ENCODE measurements around the gene RRAGD.

The RRAGD gene

DNA sequence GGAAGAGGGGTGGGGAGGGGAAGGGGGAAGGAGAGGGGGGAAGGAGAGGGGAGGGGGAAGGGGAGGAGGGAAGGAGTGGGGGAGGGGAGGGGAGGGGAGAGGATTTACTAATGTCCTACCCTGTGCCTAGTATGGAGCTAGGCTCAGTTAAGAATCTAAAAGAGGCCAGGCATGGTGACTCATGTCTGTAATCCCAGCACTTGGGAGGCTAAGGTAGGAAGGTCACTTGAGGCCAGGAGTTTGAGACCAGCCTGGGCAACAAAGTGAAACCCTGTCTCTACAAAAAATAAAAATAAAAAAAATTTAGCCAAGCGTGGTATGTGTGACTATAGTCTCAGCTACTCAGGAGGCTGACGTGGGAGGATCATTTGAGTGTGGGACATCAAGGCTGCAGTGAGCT is 72.5 kb downstream of the RRAGD start:
- no peak for DNase-seq

DNA sequence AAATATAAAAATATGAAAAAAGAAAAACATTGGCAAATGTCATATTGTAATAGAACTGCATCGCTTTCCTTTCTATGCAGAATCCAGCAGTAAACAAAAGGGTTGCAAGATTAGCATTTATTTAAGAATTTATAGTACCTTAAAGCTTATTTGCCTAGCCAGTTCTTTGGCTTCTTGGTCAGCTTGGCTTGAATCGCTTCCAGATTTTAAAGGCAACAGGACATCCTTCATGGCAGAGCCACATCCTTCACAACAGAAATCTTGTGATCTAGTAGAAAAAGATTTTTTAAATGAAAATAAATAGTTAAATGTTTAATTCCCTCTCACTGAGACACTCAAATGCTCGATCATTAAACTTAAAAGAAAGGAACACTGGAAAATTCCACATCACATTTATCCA is 76.9 kb downstream of the RRAGD start:
- DNase-seq = no peak

DNA sequence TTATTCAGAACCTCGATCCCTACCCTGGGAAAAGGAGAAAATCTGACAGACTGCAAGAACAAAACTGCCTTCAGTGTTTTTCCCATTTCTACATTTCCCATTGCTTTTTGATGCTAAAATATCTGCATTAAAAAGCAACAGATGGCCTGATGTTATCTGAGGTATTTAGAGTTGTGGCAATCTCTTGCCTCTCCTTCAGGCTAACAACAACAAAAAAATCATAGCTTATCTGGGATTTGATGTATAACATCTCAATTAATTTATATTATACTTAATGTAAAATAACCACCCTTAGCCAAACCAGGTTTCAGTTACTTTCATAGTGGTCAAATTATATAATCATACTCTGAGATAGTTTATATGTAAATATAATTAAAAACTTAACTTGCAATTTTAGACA is 81.2 kb downstream of the RRAGD start:
- DNase-seq = no peak

DNA sequence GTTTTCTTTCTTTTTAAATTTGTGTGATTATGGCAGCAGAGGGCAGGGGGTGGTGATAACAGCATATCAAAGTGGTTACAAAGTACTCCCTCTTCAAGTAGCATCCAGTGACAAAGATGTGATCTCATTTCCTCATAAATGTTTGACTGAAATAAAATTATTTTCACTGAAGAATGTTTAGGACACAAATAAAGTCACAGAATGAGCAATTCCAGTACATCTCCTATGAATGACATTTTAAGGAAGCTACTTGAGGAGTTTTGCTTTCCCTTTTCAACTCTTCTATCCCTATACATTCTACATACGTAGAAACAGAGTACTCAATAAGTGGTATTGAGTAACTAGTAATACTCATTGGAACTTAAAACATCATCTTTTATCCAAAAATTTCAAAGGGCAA is 83.1 kb downstream of the RRAGD start:
- DNase-seq = no peak

DNA sequence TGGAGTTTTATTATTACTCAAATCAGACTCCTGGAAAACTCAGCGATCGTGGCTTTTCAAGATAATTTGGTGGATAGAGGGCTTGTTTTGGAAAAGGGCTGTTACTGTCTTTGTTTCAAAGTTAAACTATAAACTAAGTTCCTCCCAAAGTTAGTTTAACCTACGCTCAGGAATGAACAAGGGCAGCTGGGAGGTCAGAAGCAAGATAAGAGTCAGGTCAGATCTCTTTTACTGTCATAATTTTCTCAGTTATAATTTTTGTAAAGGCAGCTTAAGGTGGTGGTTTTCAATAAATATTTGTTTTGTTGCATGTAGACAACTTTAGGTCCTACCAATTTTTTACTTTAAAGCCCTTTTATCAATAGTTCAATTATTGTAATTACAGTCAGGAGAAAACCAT is 87.8 kb downstream of the RRAGD start:
- no peak for DNase-seq

DNA sequence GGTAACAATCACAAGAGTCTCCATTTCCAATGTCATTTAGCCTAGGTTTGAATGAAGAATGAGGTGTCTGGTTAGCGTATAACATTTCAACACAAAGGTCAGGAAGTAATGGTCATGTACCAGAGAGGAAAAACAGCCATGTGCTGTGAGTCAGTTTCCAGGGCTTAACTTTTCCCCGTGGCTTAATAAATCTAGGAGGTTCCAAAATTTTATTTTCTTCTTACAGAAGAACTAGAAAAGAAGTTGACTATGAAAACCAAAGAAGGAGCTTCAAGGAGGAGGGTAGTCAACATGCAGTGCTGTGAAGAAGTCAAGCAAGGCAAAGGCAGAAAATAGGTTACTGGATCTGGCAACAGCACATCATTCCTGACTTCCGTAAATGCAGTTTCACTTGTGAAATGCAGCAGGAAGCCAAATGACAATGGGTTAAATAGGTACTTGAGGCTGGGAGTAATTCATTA is 88.5 kb downstream of the RRAGD start:
- no peak for DNase-seq

DNA sequence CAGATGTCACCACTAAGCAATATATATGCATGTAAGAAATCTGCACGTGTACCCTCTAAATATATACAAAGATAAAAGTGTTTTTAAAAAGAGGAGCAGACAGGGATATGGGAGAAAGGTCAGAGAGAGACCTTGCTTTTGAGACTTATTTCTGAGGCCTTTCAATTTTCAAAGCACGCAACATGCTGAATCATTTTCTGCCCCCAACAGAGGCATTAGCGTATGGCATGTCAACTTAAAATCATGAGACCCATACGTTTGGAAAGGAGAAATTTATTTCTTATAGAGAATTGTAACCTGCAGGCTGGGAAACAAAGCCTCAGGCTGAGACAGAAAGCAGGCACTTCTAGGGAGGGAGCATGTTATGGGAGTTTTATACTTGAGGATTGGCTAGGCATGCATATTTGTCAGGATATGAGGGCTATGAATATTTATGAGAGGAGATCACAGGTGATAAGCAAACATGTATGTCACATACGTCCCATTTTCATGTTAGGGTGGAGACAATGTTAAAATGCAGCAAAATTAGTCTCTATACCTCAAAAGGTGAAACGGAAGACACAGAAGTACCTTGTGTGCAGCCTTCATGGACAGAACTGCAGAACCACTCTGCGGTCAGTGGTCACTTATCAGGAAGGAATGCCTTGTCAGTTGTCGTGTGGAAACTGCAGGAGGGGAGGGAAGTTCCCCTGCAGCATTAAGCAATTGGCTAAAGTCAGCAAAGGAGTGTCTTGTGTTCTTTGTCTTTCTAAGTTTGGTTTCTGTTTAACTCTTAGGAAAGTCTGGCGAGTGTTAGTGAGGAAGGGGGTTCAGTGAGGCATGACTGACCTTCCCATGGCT is 90.7 kb downstream of the RRAGD start:
- no peak for DNase-seq

DNA sequence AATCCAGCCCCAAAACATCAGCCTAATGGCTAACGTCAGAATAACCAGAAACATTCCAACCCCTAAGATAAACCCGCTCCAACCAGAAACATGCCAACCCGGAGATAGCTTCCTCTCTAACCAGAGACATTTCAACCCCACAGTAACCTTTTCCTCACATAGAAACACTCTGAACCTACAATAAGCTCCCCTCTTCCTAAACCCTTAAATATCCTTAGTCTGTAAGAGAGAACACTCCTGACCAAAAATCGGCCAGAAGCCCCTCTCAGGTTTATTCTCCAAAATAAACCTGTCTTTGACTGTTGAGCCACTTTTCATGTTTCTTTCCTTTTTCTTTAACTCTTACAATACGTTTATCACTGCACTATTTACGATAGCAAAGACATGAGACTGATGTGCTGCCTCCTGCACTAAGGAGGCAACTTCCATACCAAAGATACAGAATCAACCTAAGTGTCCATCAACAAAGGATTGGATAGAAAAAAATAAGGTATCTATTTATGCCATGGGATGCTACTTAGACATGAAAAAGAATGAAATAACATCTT is 92.0 kb downstream of the RRAGD start:
- DNase-seq = no peak

DNA sequence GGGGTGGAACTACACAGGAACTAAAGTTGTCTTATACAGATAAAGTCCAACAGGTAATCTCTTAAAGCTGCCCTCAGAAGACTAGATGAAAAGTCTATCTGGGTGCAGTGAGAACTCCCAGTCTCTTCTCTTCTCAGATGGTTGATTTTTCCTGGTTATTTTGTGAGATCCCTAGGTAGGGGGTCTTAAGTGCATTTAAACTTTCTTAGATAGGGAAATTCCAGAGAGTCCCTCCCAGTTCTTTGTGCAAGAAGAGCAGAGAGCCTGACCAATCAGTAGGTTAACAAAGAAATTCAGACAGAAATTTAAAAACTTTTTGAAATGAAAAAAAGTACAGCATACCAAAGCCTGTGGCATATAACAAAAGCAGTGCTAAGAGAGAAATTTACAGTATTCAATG is 95.0 kb downstream of the RRAGD start:
- no peak for DNase-seq

DNA sequence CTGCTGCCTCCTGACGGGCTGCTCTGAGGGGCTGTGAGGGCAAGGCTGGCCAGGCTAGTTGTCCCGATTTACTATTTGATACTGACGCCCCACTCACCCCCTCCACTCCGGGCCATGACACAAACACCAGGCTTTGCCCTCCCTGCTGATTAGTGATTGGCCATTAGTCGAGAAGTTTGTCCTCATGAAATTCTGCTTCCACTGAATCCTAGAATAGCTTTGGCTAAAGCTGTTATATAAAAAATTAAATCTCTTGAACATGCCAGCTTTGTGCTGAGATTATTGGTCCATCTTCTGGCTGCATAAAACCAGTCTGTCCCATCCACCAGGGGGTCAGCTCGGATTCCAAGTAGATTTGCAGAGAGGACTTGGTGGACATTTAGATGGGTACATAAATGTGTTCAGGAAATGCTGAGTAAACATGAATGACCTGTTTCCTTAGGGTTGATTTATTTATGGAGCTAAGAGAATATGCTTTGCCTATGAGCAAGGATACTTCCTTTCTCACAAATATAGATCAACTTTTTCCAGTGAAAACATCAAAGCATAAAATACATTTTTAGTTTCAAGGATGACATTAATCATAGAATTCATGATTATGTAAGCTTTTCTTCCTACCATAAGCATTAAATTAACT is 96.7 kb downstream of the RRAGD start, which contains the start of gene GABRR2:
TSS of gene GABRR2 (minus strand) at position 51 of the 637 bp plus-strand sequence. CDS start 134 bp downstream, outside the sequence.
- no peak for DNase-seq

DNA sequence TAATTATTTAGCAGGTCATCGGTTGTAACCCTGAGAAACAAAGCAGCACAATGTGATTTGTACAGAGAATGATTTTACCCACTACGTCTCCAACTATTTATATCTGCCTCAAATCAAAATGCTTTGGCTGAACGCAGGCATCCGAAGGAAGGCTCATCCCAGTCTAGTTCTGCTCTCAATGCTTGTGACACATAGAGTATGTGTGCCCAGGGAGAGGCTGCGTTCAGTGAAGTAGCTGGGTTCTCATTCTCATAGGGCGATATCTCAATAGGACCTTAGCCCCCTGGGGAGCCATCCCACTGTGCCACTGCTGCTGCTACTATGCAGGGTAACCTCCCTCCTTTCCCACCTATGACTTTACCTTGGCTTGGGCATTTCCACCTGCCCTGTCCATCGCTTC is 97.4 kb downstream of the RRAGD start:
- DNase-seq = no peak

Measured in NCI-H748 treated with DMSO at 0.1 percent for 48 hours (cell line).